HepG2 (cell line): ENCODE data around the gene EPN2. TPM values are rescaled to one million over a fixed set of nuclear protein-coding genes. Genes with fewer than 3 reads are reported as not detected.

Source experiments
- ATAC-seq: fragments of 200-7000 bp; cut with Tn5 transposase; 3 replicates; pipeline ENCODE4 v1.9.1; 2020; ENCODE audit warnings: mild to moderate bottlenecking, moderate library complexity
- BruUV-seq: library from RNA; stranded (reverse); fragments of 400-500 nt; replicated peaks from 2 replicates; lab custom pipeline; 2021; lab: Mats Ljungman, UMichigan
- CTCF ChIA-PET: fragments of 300-600 bp; formaldehyde crosslinking; extraction: SDS; loops from one replicate; lab custom pipeline; 2021; ENCODE audit warnings: low total read pairs, inconsistent platforms, low intra/inter-chr PET ratio; lab: Yijun Ruan, JAX
- POLR2A ChIA-PET: fragments of 350-600 bp; sonication (Branson Sonifier 250); formaldehyde crosslinking; loops from one replicate; lab custom pipeline; 2020; ENCODE audit warnings: antibody characterized with exemption, inconsistent platforms; lab: Yijun Ruan, JAX
- DNase-seq: peaks from one replicate; pipeline ENCODE4 v3.0.0-alpha.2; 2015; ENCODE audit warnings: low spot score
- FAIRE-seq: peaks from 3 replicates; lab custom pipeline; 2011; peaks lifted over from hg19 to GRCh38; lab: Jason Lieb, UNC
- H2AFZ ChIP-seq: one replicate; pipeline ENCODE4 v1.6.1; 2011; ENCODE audit warnings: low read length, inconsistent platforms
- H3K27ac ChIP-seq: fragments of 300-600 bp; 3 replicates; pipeline ENCODE4 v1.8.0; 2011; ENCODE audit warnings: mixed run types, mild to moderate bottlenecking, mixed read lengths, low read length, inconsistent platforms; ENCODE audit not compliant: insufficient read depth; ENCODE audit errors: extremely low read length
- H3K27me3 ChIP-seq, 2 experiments: fragments of 200-600 bp in 1 of 2; 2 replicates in 1 of 2; 3 replicates in 1 of 2; pipeline versions ENCODE4 v1.6.0 to v1.8.0; 2011; ENCODE audit warnings: low read length in 2 of 2, mild to moderate bottlenecking in 2 of 2, moderate library complexity in 2 of 2, inconsistent platforms in 1 of 2; ENCODE audit not compliant: insufficient read depth in 2 of 2, control insufficient read depth in 1 of 2
- H3K36me3 ChIP-seq, 2 experiments: fragments of 200-600 bp in 1 of 2; replicated peaks in 1 of 2; 2 replicates in 1 of 2; 3 replicates in 1 of 2; pipeline versions ENCODE4 v1.5.1 to v1.8.0; 2011; ENCODE audit warnings: low read length in 2 of 2, inconsistent platforms in 1 of 2; ENCODE audit not compliant: insufficient read depth in 2 of 2, control insufficient read depth in 1 of 2
- H3K4me1 ChIP-seq: 2 replicates; pipeline ENCODE4 v1.5.1; 2012; ENCODE audit warnings: low read length, inconsistent platforms; ENCODE audit not compliant: insufficient read depth
- H3K4me2 ChIP-seq: 2 replicates; pipeline ENCODE4 v1.6.0; 2011; ENCODE audit warnings: low read depth, low read length, inconsistent platforms
- H3K4me3 ChIP-seq, 3 experiments: fragments of 200-600 bp in 1 of 3; sonication (generic), shearing (Covaris generic) in 1 of 3; replicated peaks in 1 of 3; 2 replicates each; pipeline ENCODE4 v1.5.1; 2011 to 2016; ENCODE audit warnings: low read length in 3 of 3, inconsistent platforms in 2 of 3, low read depth in 2 of 3, mild to moderate bottlenecking in 2 of 3, control low read depth in 1 of 3, mixed read lengths in 1 of 3; ENCODE audit not compliant: insufficient read depth in 1 of 3
- H3K79me2 ChIP-seq: one replicate; pipeline ENCODE4 v1.6.1; 2011; ENCODE audit warnings: low read length, inconsistent platforms; ENCODE audit not compliant: insufficient read depth
- H3K9ac ChIP-seq: 2 replicates; pipeline ENCODE4 v1.6.0; 2011; ENCODE audit warnings: mild to moderate bottlenecking, low read depth, low read length, inconsistent platforms; ENCODE audit not compliant: insufficient read depth
- H3K9me3 ChIP-seq: 2 replicates; pipeline ENCODE4 v1.5.1; 2012; ENCODE audit warnings: mild to moderate bottlenecking, low read length
- H4K20me1 ChIP-seq: 2 replicates; pipeline ENCODE4 v1.6.0; 2011; ENCODE audit warnings: inconsistent platforms, mild to moderate bottlenecking, low read length, moderate library complexity; ENCODE audit not compliant: insufficient read depth
- ARID2 ChIP-seq: sonication (generic); formaldehyde crosslinking; IDR thresholded peaks from 2 replicates; pipeline ENCODE4 v1.8.1; 2022; ENCODE audit warnings: mild to moderate bottlenecking, missing genetic modification reagents, borderline replicate concordance
- ESRRA ChIP-seq: sonication (generic); formaldehyde crosslinking; IDR thresholded peaks from 2 replicates; pipeline ENCODE4 v1.5.1; 2020; ENCODE audit warnings: mild to moderate bottlenecking, low read depth, missing genetic modification reagents
- HNF4A ChIP-seq: sonication (generic); formaldehyde crosslinking; IDR thresholded peaks from 2 replicates; pipeline ENCODE4 v1.4.0; 2020; ENCODE audit warnings: missing genetic modification reagents
- JARID2 ChIP-seq: sonication (generic); formaldehyde crosslinking; IDR thresholded peaks from 2 replicates; pipeline ENCODE4 v1.8.1; 2023; ENCODE audit warnings: missing genetic modification reagents, inconsistent platforms; ENCODE audit not compliant: insufficient replicate concordance
- MEIS2 ChIP-seq: sonication (generic); formaldehyde crosslinking; IDR thresholded peaks from 2 replicates; pipeline ENCODE4 v1.9.0; 2021; ENCODE audit warnings: mild to moderate bottlenecking, missing genetic modification reagents
- MLLT10 ChIP-seq: sonication (generic); formaldehyde crosslinking; IDR thresholded peaks from 2 replicates; pipeline ENCODE4 v1.4.0; 2020; ENCODE audit warnings: missing genetic modification reagents
- MTA1 ChIP-seq: sonication (generic); formaldehyde crosslinking; IDR thresholded peaks from 2 replicates; pipeline ENCODE4 v1.4.0; 2020; ENCODE audit warnings: missing genetic modification reagents, mild to moderate bottlenecking, borderline replicate concordance
- REL ChIP-seq: sonication (generic); formaldehyde crosslinking; conservative IDR thresholded peaks from 2 replicates; pipeline ENCODE4 v1.8.0; 2022; ENCODE audit warnings: mild to moderate bottlenecking, missing genetic modification reagents, moderate library complexity
- SETDB1 ChIP-seq: sonication (generic); formaldehyde crosslinking; IDR thresholded peaks from 2 replicates; pipeline ENCODE4 v1.5.1; 2020; ENCODE audit warnings: missing genetic modification reagents, mild to moderate bottlenecking, borderline replicate concordance
- SOX5 ChIP-seq: IDR thresholded peaks from 2 replicates; pipeline ENCODE4 v1.6.1; 2016; ENCODE audit warnings: borderline replicate concordance
- TBX3 ChIP-seq: fragments of 450-650 bp; IDR thresholded peaks from 2 replicates; pipeline ENCODE4 v1.6.1; 2017; ENCODE audit warnings: antibody characterized with exemption, mild to moderate bottlenecking, inconsistent platforms, borderline replicate concordance
- TRIM24 ChIP-seq: sonication (generic); formaldehyde crosslinking; IDR thresholded peaks from 2 replicates; pipeline ENCODE4 v1.8.0; 2022; ENCODE audit warnings: mild to moderate bottlenecking, missing genetic modification reagents
- ZFP1 ChIP-seq: IDR thresholded peaks from 2 replicates; pipeline ENCODE4 v1.6.1; 2016
- ZNF101 ChIP-seq: sonication (generic); formaldehyde crosslinking; IDR thresholded peaks from 2 replicates; pipeline ENCODE4 v1.4.0; 2020; ENCODE audit warnings: mild to moderate bottlenecking, low read depth, missing genetic modification reagents, borderline replicate concordance
- ZNF230 ChIP-seq: sonication (generic); formaldehyde crosslinking; IDR thresholded peaks from 2 replicates; pipeline ENCODE4 v1.4.0; 2020; ENCODE audit warnings: mild to moderate bottlenecking, missing genetic modification reagents
- ZNF34 ChIP-seq: sonication (generic); formaldehyde crosslinking; IDR thresholded peaks from 2 replicates; pipeline ENCODE4 v1.4.0; 2020; ENCODE audit warnings: mild to moderate bottlenecking, missing genetic modification reagents, borderline replicate concordance
- ZNF749 ChIP-seq: sonication (generic); formaldehyde crosslinking; IDR thresholded peaks from 2 replicates; pipeline ENCODE4 v1.8.0; 2022; ENCODE audit warnings: mild to moderate bottlenecking, missing genetic modification reagents, moderate library complexity, borderline replicate concordance
- ZNF782 ChIP-seq: sonication (generic); formaldehyde crosslinking; IDR thresholded peaks from 2 replicates; pipeline ENCODE4 v1.4.0; 2020; ENCODE audit warnings: missing genetic modification reagents, mild to moderate bottlenecking, borderline replicate concordance
- ZNF790 ChIP-seq: sonication (generic); formaldehyde crosslinking; IDR thresholded peaks from 2 replicates; pipeline ENCODE4 v1.8.0; 2022; ENCODE audit warnings: missing genetic modification reagents, mild to moderate bottlenecking, borderline replicate concordance
- ZSCAN12 ChIP-seq: sonication (generic); formaldehyde crosslinking; IDR thresholded peaks from 2 replicates; pipeline ENCODE4 v1.9.0; 2021; ENCODE audit warnings: mild to moderate bottlenecking, missing genetic modification reagents
- WGBS: methylation state at CpG from one replicate; pipeline ENCODE4 v1.1.6; 2017; ENCODE audit warnings: low lambda C conversion rate; 5-methylcytosine and 5-hydroxymethylcytosine counted together
- in situ Hi-C: cut with HindIII; loops from 2 replicates; pipeline ENCODE4 v1.10.0; 2017; ENCODE audit warnings: low pct_unique_long_range_greater_than_20kb; ENCODE audit not compliant: extremely low pct_ligation_motif_present
- intact Hi-C: fragments of 100-400 bp; cut with micrococcal nuclease; formaldehyde crosslinking; loops from one replicate; pipeline ENCODE4 v1.10.0; 2022; ENCODE audit not compliant: unreplicated experiment
- polyA plus RNA-seq, 8 experiments: library from polyadenylated mRNA; depleted of rRNA in 3 of 8; stranded (reverse) in 7 of 8; unstranded in 1 of 8; fragments of >200 nt; fragmentation: Illumina TruSeq in 4 of 8; extraction: Trizol in 4 of 8; gene quantifications; 2 replicates each; pipeline versions ENCODE4 v1.2.1 to v1.2.3, GENCODE V29; 2011 to 2016; ENCODE audit warnings: low read depth in 4 of 8, missing spikeins in 1 of 8, mixed read lengths in 1 of 8; ENCODE audit not compliant: insufficient read depth in 1 of 8
- total RNA-seq, 5 experiments: library from RNA; depleted of rRNA; stranded (reverse); fragments of >200 nt; fragmentation: Illumina TruSeq; extraction: Trizol; gene quantifications; 2 replicates each; pipeline ENCODE4 v1.2.3, GENCODE V29; 2016; ENCODE audit warnings: low read depth in 1 of 5
- TF ChIP-seq, protein P1 (sequence below): sonication (generic); formaldehyde crosslinking; IDR thresholded peaks from 2 replicates; pipeline ENCODE4 v1.8.1; 2022; ENCODE audit warnings: mild to moderate bottlenecking, missing genetic modification reagents
- TF ChIP-seq, protein P2 (sequence below): sonication (generic); formaldehyde crosslinking; conservative IDR thresholded peaks from 2 replicates; pipeline ENCODE4 v1.8.0; 2022; ENCODE audit warnings: low read depth, missing genetic modification reagents

The EPN2 gene
- total and polyA plus RNA-seq, 2 of the 13 experiments (the other 11 are each of a cell fraction or from before 2014, with no cell fraction given), result 7.8 to 19.2 TPM

DNA sequence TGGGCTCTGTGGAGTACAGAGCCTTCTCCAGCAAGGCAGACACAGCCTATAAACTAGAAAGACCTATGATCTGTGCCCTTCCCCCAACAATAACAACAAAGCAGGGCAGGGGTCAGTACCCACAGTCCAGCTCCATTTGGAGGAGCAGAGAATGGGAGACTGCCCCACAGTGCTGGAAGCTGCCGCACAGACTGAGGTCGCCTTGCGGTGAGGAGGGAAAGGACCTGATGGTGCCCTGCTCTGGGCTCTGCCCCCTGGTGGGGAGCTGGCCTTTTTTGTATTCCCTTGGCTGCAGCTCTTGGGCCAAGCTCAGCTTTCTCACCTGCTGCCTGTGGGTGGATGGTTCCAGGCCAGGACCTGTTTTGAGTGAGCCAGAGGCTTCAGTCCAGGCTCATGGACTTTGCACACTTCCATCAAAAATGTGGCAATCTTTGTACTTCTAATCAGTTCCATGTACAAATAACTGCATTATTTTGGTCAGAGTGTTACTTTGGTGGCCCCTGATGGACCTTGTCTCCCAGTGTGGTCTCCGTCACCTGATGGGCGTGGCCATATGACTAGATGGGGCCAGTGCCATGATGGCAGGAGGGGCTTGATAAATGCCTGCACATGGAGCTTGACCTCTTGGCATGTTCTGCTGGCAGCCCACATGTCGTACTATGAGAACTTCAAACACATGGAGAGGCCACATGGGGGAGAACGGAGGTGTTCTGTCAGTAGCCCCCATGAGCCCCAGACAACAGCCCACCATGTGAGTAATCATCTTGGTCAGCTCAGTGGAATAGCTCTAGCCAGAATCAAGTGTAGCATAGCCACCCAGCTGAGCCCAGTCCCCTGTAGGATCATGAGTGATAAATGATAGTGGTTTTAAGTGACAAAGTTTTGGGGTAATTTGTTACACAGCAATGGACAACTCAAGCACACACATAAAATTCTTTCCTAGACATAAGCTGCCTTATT, 101.1 kb downstream of the EPN2 start (continued):
- TF ChIP-seq MTA1 (CRISPR knock-in tag), result peak; percentile 71; the same call in 1 of the 2 replicates
- no peak for TF ChIP-seq MLLT10
- TF ChIP-seq ZNF230 (CRISPR knock-in tag), result no peak
- TF ChIP-seq TBX3, result peak; percentile 65; the same call in 1 of the 2 replicates
- TF ChIP-seq MEIS2, result peak; percentile 84
- no peak for TF ChIP-seq ZNF790
- TF ChIP-seq ZFP1 (CRISPR knock-in tag), result peak; percentile 57
- TF ChIP-seq ZNF782 (CRISPR knock-in tag), result no peak; the same call in 1 of the 2 replicates
- TF ChIP-seq ZSCAN12 (CRISPR knock-in tag), result 0 out of 2 replicates have a peak, but pooled peaks have one; percentile 27
- no peak for TF ChIP-seq SETDB1 (CRISPR knock-in tag)

DNA sequence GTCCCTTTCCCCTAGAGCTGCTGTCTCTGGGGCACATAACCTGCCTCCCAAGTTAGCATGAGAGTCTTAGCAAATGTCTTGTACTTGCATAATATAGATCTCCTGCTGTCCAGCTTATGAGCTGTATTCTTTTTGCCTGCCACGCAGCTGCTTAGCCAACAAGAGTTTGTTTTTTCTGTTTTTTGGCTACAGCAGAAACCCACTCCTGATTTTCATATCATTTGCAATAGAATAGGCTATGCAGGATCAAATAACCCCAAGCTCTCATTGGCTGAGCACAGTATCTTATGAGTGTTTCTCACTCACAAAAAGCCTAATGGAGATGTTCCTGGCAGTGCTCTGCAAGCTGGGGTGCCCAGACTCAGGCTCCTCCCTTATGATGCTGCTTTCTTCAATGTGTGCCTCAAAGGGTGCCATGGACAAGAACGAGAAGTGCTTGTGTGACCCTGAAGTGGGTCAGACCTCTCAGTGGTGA, 102.2 kb downstream of the EPN2 start:
- Histone ChIP-seq H3K79me2 (no peaks in the 10 kb centered on the region), H3K9ac (no peak overlapping the region), H3K4me1 (peaks cover 41% of the 10 kb centered on the region), H3K27me3 (no peaks in the 10 kb centered on the region), H3K4me2 (no peak overlapping the region), H3K36me3 (no peaks in the 10 kb centered on the region), H4K20me1 (no peaks in the 10 kb centered on the region), H3K4me3 (no peak overlapping the region), H3K27ac (peak overlapping the region; percentile 94), H2AFZ (no peak overlapping the region), H3K9me3 (no peaks in the 10 kb centered on the region)
- FAIRE-seq, result no peak
- in situ Hi-C loops, result no loop called here
- 95% methylated on average over 2 of the region's 2 CpGs for WGBS
- no peak for DNase-seq
- BruUV-seq, result no TSS peak
- ChIA-PET POLR2A (interaction anchor here (1.9 to 2.9 kb wide), 4 partner anchors 7 to 29 kb away, joined by 8 to 42 read pairs (median 19); partner anchors contain the start of gene B9D1), CTCF (no interaction called here)
- ATAC-seq, result no peak
- intact Hi-C loops, result no loop called here
- no peak for TF ChIP-seq TRIM24
- no peak for TF ChIP-seq SOX5
- TF ChIP-seq ZNF101, result no peak
- no peak for TF ChIP-seq ZNF749 (CRISPR knock-in tag)
- TF ChIP-seq, protein P1, sequence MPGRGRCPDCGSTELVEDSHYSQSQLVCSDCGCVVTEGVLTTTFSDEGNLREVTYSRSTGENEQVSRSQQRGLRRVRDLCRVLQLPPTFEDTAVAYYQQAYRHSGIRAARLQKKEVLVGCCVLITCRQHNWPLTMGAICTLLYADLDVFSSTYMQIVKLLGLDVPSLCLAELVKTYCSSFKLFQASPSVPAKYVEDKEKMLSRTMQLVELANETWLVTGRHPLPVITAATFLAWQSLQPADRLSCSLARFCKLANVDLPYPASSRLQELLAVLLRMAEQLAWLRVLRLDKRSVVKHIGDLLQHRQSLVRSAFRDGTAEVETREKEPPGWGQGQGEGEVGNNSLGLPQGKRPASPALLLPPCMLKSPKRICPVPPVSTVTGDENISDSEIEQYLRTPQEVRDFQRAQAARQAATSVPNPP, result no peak
- TF ChIP-seq HNF4A (CRISPR knock-in tag), result no peak
- TF ChIP-seq REL, result no peak
- TF ChIP-seq JARID2 (CRISPR knock-in tag), result no peak
- no peak for TF ChIP-seq ARID2 (CRISPR knock-in tag)
- TF ChIP-seq ZNF34 (CRISPR knock-in tag), result no peak
- no peak for TF ChIP-seq ESRRA (CRISPR knock-in tag)
- TF ChIP-seq, protein P2, sequence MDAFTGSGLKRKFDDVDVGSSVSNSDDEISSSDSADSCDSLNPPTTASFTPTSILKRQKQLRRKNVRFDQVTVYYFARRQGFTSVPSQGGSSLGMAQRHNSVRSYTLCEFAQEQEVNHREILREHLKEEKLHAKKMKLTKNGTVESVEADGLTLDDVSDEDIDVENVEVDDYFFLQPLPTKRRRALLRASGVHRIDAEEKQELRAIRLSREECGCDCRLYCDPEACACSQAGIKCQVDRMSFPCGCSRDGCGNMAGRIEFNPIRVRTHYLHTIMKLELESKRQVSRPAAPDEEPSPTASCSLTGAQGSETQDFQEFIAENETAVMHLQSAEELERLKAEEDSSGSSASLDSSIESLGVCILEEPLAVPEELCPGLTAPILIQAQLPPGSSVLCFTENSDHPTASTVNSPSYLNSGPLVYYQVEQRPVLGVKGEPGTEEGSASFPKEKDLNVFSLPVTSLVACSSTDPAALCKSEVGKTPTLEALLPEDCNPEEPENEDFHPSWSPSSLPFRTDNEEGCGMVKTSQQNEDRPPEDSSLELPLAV (CRISPR knock-in tag), result no peak
